Amniotic epithelial cell (primary cell): ENCODE measurements around the gene GNB2.
A peak's percentile ranks its signal among the peaks of the same experiment; 100 is the strongest.
"Not testable (repeated sequence)": the region's sequence is repeated elsewhere in the genome, so short reads cannot be mapped to it uniquely, and the experiment has no call there.

ENCODE experiments used
- DNase-seq: peaks from one replicate; pipeline ENCODE4 v3.0.0-alpha.2; 2010; ENCODE audit warnings: low read depth

GNB2 gene

GRCh38 chr7:100665168-100665726 is 8.3 kb upstream of the GNB2 start:
- DNase-seq: no peak

GRCh38 chr7:100667331-100668068 is 6.0 kb upstream of the GNB2 start:
- DNase-seq: no peak

GRCh38 chr7:100668069-100668449 is 5.5 kb upstream of the GNB2 start:
- no peak for DNase-seq

- not testable (repeated sequence) for DNase-seq
Observed at GRCh38 chr7:100669106-100669505, 4.4 kb upstream of the GNB2 start.

GRCh38 chr7:100670074-100670473 is 3.5 kb upstream of the GNB2 start:
- no peak for DNase-seq

- DNase-seq: no peak
Observed at GRCh38 chr7:100671353-100672327, 1.9 kb upstream of the GNB2 start.

- peak; percentile 30 for DNase-seq
Observed at GRCh38 chr7:100673942-100674410, 436 bp downstream of the GNB2 start.

- DNase-seq: no peak
Observed at GRCh38 chr7:100674411-100675104, 1.0 kb downstream of the GNB2 start.

GRCh38 chr7:100675105-100675451 is 1.5 kb downstream of the GNB2 start:
- no peak for DNase-seq

- DNase-seq: peak; percentile 64
Observed at GRCh38 chr7:100675581-100676350, 2.2 kb downstream of the GNB2 start.

- DNase-seq: no peak
Observed at GRCh38 chr7:100676501-100677306, 3.2 kb downstream of the GNB2 start.

GRCh38 chr7:100677308-100678267 is 4.0 kb downstream of the GNB2 start:
- DNase-seq: no peak

GRCh38 chr7:100678291-100678984 is 4.9 kb downstream of the GNB2 start:
- no peak for DNase-seq

- no peak for DNase-seq
Observed at GRCh38 chr7:100679129-100679926, 5.8 kb downstream of the GNB2 start.

GRCh38 chr7:100679927-100680575 is 6.5 kb downstream of the GNB2 start:
- no peak for DNase-seq

- DNase-seq: no peak
Observed at GRCh38 chr7:100680576-100681271, 7.2 kb downstream of the GNB2 start.
